RPMI7951 (cell line): Measurements from ENCODE around the gene REV3L. TPM values are rescaled to one million over a fixed set of nuclear protein-coding genes. Genes with fewer than 3 reads are reported as not detected.
"Not testable (repeated sequence)": the region's sequence is repeated elsewhere in the genome, so short reads cannot be mapped to it uniquely, and the experiment has no call there.

Experiments used
- DNase-seq: peaks from one replicate; pipeline ENCODE4 v3.0.0-alpha.2; 2012; ENCODE audit warnings: low read depth
- total RNA-seq: library from RNA; depleted of rRNA; stranded (reverse); fragments of >200 nt; shearing (Covaris generic); gene quantifications from 2 replicates; pipeline ENCODE4 v1.2.3, GENCODE V29; 2014

Gene REV3L
- total RNA-seq, 1 experiment from 2014 or later, result 22.8 TPM

GRCh38 chr6:111499269-111499793, 16.3 kb upstream of the REV3L start:
- no peak for DNase-seq

GRCh38 chr6:111494951-111495635, 12.1 kb upstream of the REV3L start:
- DNase-seq, result no peak

GRCh38 chr6:111492499-111492898, 9.5 kb upstream of the REV3L start:
- no peak for DNase-seq

- no peak for DNase-seq
Measured at GRCh38 chr6:111490067-111490466, 7.0 kb upstream of the REV3L start.

GRCh38 chr6:111487661-111488060, 4.6 kb upstream of the REV3L start:
- peak; percentile 53 for DNase-seq

- peak; percentile 15 for DNase-seq
Measured at GRCh38 chr6:111486921-111487320, 3.9 kb upstream of the REV3L start.

GRCh38 chr6:111486475-111486874, 3.5 kb upstream of the REV3L start:
- no peak for DNase-seq

- DNase-seq, result no peak
Measured at GRCh38 chr6:111485342-111485741, 2.3 kb upstream of the REV3L start.

GRCh38 chr6:111484633-111484930, 1.6 kb upstream of the REV3L start:
- no peak for DNase-seq

- DNase-seq, result peak; percentile 97
Measured at GRCh38 chr6:111483736-111484632, 966 bp upstream of the REV3L start.

- peak; percentile 51 for DNase-seq
Measured at GRCh38 chr6:111482188-111482958, 645 bp downstream of the REV3L start.

GRCh38 chr6:111481836-111482187, 1.2 kb downstream of the REV3L start:
- DNase-seq, result no peak

- peak; percentile 19 for DNase-seq
Measured at GRCh38 chr6:111480988-111481822, 1.8 kb downstream of the REV3L start.

- peak; percentile 66 for DNase-seq
Measured at GRCh38 chr6:111478749-111479148, 4.3 kb downstream of the REV3L start.

GRCh38 chr6:111478064-111478476, 4.9 kb downstream of the REV3L start:
- peak; percentile 57 for DNase-seq

- peak; percentile 23 for DNase-seq
Measured at GRCh38 chr6:111477481-111477938, 5.5 kb downstream of the REV3L start.

GRCh38 chr6:111476061-111476460, 7.0 kb downstream of the REV3L start:
- not testable (repeated sequence) for DNase-seq

- DNase-seq, result no peak
Measured at GRCh38 chr6:111474771-111475170, 8.2 kb downstream of the REV3L start.

GRCh38 chr6:111474106-111474505, 8.9 kb downstream of the REV3L start:
- DNase-seq, result no peak

GRCh38 chr6:111472933-111473435, 10.0 kb downstream of the REV3L start:
- DNase-seq, result no peak

- DNase-seq, result no peak
Measured at GRCh38 chr6:111471958-111472357, 11.1 kb downstream of the REV3L start.
